GM18858 (cell line): ENCODE measurements around the gene URB1.
"Not testable (repeated sequence)": the region's sequence is repeated elsewhere in the genome, so short reads cannot be mapped to it uniquely, and the experiment has no call there.

Source experiments
- ATAC-seq: cut with Tn5 transposase; IDR thresholded peaks from one replicate; pipeline ENCODE4 v1.9.1; 2021; ENCODE audit not compliant: unreplicated experiment

URB1 gene

DNA sequence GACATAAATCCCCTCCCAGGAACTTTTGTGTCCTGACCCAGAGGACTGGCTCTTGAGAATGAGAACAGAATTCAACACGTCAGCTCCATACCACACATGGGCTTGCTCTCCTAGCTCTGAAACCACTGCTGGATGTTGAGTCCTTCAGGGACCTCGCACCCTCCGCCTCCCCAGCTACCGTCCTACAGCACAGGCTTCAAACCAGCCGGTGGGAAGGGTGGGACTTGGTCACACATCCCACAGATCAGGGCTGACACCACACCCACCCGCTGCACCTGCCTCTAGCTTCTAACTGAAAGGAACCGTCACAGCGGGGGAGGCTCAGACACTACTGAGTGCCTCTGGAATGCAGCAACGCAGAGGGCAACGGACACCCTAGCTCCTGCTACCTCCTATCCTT, 70.1 kb downstream of the URB1 start:
- no peak for ATAC-seq

DNA sequence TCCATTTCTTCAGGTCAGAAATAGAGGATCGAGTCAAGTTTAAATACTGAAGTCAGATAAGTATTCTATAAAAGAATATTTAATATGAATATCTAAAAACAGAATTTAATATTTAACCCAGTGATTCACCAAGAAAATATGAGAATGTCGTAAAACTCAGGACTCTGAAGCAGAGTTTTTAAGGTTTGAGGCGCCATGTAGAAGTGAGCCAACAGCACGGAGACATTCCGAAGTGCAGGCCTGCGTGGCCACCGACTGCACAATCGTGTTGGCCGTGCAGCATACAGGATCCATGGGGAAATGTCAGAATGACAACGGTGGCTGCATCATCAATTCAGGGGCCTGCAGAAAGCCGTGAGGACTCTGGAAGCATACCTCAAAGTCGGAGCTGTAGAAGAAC, 70.7 kb downstream of the URB1 start:
- no peak for ATAC-seq

DNA sequence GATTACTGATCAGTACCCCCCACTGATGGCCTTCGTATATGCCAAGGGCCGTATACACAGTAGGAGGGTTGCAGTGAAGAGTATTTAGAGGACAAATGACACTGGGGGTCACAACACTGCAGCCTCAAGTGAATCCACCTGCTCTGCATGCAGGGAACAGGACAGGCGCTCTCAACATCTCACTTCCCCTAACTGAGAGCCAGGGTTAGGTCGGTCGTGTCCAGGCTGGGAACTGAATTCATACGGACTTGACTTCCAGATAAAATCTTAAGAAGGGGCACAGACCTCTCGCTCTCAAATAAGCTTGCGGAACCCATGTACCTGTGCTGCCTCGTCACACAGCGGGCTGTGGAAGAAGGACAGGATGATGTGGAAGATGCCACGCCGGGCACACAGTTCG, 71.3 kb downstream of the URB1 start:
- no peak for ATAC-seq

DNA sequence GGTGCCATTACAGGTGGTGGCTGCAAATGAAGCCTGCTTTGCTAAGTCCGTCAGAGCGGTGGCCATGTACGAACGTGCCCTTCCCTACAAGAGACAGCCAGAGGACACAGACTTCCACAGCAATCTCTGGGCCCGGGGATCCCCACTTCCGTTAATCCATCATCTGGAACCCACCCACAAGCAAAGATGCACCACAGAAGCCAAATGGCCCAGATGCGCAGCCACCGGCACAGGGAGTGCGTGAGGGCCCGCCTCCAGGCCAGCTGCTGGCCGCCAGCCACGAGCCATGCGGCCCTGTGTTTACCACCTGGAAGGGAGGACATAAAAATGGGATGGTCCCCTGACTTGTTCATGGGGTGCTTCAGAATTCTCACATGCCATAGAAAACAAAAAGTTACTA, 72.1 kb downstream of the URB1 start:
- no peak for ATAC-seq

DNA sequence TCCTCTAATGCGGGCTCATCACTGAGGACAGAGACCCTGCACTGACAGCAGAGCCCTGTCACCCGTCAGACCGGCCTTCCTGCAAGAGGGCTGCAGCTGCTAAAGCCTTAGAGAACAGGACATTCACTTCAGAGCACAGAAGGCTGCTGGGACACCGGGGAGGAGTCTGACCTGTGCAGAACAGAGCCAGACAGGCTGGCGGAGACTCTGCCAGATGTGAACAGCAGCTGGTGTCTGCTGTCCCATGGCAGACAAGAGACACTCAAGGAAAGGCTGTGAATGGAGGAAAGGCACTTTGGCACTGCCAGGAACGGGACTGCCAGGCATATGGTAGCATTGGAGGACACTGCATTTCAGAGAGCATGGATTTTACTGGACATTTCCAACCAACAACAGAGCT, 72.8 kb downstream of the URB1 start:
- no peak for ATAC-seq

DNA sequence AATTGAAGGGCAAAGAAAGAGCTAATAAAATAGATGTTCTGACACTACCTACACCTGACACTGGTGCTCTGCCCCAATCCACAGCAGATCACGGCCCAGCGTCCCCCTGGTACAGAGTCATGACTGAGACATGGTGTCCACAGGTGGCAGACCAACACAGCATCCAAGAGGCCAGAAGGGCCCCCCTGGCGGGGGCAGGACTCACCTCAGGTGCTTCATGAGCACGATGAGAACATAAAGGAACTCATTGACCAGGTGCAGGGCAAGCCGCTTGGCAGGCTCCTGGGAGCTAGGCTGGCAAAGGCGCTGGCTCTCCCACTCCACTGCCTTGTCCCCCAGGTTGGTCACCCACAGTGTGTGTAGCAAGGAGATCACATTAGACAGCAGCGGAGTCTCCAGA, 73.8 kb downstream of the URB1 start:
- ATAC-seq = no peak

DNA sequence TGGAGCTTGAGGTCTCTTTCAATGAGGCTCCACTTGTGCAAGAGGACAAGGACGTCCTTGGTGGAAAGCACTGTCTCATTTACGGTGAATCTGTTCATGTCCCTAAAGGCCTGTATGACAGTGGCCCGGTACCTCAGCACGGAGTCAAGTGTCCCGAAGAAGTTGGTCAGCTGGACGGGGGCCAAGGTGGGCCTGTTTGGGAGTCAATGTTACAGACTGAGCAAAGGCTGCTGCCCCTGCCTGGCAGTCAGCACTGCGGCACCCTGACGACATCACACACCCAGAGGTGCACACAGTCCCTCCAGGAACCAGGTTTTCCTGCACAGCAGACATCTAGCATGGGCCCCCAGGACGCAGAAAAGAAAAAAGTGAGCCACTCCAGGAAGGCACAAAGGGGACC, 75.1 kb downstream of the URB1 start:
- ATAC-seq = no peak

DNA sequence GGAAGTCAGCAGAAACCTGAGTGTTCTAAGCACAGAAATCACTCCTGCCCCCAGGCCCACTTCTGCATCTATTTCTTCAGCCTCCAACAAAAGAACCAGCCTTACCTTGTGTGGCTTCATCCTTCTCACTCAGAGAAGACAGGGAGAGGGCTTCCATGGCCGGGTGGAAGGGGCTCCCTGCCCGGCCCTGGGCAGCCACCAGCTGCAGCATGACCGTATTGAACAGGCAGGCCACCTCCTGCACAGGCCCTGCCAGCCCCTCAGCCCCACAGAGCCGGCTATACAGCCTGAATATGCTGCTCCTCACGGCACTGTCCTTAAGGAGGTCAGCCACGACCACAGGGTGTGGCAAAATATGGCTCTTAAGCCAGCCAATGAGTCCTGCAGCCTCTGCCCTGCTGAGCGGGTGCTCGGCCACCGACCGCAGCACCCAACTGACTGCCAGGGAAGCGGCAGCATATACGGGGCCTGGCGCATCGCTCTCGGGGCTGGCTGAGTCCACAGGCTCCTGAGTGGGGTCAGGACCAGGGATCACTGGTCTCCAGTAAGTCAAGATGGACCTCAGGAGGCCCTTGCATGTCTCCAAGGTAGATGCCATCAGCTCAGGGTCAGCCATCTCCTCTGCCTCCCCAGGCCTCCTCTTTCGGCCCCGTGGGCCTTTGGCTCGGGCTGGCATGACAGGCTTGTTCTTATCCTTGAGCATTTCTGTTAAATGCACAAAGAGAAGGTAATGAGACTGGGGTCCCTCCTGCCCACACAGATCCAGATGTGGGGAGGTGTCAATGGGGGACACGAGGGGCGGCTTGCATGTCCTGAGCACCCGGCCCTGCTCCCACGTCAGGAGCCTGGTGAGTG, 76.2 kb downstream of the URB1 start:
- no peak for ATAC-seq

DNA sequence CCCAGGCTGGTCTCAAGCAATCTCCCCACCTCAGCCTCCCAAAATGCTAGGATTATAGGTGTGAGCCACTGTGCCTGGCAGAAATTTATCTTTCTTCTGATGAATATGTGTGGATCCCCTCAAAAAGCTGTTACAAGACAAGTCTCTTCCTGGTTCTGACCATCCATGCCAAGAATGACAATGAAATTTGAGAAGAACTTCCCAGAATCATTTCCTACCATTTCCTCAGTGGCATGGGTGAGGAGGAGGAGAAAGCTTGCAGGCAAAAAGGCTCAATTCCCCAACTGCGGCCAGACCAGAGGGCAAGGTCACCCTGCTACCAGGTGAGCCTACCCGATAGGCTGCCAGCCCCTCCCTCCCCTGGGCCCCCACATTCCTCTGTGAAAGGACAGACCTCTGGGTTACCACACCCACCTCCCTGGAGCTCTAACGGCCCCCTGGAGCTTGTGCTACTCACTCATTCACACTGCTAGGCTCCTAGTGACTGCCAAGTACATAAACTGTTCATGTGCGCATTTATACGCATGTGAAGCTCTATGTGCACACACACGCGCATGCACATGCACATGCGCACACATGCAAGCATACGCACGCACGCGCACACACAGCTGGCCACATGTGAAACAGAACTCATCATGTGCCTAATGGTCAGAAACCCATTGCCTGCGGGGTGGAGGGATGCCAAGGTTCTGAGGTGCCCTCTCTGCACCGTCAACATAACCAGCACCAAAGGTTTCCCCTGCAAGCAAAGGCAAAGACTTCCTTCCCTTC, 77.1 kb downstream of the URB1 start:
- no peak for ATAC-seq

DNA sequence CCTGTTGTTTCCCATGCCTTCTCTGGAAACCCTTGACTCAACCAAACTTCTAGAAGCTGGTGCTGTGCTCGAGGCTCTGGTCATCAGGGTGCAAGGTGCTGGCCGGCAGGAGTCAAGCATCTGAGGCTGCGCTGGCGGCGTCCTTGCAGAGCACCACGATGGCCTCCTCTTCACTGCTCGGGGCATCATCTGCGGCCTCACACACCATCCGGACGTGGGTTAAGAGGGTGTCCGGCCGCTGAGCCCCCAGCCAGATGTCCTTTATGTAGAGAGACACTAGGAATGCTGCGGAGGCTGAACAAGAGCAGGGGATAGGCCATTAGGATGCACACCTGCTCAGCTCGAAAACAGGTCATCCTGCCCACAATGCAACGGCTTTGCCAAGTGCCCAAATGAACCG, 78.0 kb downstream of the URB1 start:
- ATAC-seq = no peak

DNA sequence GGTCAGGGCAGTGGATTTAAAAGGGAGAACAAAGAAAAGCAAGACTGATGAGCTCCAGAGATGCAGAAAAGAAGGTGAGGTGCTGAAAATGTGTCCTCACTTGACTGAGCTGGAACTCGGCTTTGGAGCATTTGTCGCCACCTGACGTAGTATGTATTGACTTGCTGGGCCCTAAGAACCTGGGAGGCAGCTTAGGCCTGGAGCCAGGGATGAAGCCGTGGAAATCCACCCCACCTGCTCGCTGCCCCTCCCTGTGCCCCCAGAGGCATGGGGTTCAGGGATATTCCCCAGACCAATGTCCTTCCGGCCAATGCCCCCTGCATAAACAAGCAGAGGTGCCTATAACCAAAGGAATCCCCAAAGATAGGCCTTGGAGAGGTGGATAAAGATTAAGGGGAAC, 79.8 kb downstream of the URB1 start:
- ATAC-seq = no peak

DNA sequence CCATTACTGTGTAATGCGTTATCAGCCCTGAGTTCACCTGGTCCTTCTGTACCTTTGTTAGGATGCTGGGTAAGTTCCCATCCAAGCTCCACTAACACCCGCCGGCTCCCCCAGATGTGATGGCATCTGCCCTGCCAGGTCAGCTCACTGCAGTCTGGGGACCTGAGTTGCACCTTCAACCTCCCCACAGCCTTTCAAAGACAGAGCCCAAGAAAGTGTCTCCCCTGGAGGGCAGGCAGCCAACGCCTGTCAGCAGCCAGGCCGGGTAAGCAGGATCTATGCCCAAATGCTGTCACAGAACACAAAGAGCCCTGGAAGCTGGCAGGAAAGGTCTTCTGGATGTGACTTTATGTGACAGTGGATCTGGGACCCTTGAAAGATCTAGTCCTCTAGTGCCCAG, 80.5 kb downstream of the URB1 start:
- ATAC-seq = no peak

DNA sequence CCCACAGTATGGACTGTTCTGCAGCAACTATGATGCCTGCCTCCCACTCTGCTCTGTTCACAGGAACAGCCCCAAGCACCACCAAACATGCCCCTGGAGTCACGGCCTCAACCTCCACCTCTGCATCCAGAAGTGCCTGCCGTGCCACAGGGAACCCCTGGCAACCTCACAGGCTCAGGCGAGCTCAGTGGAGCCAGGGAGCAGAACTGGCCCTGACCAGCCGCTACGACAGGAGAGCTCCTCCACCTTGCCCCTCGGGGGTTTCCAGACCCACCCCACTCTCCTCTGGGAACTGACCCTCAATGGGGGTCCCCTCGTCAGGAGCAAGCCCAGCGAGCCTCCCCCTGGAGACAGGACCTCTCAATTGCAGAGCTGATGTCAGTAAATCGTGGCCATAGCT, 81.2 kb downstream of the URB1 start:
- ATAC-seq = no peak

DNA sequence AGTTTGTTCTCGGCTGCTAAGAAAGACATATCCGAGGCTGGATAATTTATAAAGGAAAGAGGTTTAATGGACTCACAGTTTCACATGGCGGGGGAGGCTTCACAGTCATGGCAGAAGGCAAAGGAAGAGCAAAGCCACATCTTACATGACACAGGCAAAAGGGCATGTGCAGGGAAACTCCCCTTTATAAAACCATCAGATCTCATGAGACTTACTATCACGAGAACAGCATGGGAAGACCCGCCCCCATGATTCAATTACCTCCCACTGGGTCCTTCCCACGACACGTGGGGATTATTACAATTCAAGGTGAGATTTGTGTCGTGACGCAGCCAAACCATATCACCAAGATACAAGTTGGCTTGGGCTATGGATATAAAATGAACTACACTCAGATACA, 81.8 kb downstream of the URB1 start:
- ATAC-seq = not testable (repeated sequence)

DNA sequence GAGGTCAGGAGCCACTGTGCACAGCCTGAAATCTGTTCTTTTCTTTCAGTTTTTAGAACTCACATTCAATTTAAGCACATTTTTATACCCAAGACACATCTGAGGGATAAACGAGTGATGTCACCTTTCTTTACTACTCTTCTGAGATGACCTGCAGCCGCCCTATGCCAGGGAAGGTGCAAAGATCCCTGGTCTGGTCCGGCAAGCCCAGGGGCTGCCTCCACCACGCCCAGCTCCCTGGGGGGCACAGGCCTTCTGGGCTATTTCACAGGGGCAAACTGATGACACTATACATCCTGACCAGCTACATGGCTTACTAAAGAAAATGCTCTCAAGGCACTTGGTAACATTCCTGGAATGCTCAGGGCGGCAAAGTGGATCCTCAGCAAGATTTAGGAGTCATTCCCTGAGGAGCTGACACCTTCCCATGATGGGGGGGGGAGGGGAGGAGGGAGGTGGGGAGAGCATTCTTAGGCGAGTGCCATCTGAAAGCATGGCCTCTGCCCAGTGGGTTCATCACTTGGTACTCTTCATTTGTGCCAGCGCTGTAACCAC, 82.8 kb downstream of the URB1 start:
- no peak for ATAC-seq

DNA sequence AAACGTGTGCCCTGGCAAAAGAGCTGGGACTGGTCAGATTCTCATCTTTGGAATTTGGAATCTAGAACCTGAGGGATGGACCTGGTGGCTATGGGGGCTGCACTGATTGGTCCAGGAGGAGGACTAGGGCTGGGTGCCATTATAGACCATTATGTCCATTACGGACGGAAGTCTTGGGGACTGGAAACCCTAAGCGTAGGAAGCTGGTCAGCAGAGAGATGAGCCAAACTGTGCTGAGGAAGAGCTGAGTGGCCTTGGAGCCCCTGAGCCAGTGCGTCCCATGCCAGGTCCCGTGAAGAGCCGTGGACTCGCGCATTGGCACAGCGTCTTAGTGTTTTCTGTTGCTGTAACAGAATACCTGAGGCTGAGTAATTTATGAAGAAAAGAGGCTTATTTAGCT, 84.1 kb downstream of the URB1 start:
- ATAC-seq = no peak

DNA sequence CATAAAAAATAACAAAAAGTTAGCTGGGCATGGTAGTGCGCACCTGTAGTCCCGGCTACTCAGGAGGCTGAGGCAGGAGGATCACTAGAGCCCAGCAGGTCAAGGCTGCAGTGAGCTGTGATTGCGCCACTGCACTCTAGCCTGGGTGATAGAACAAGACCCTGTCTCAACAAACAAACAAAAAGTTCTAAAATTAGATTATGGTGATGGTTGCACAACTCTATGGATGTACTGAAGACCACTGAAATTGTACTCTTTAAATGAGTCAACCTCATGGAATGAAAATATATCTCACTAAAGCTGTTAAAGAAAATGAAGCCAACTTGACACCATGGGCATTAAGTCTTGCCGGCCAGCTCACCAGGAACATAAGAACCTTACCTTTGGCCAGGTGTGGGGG, 85.1 kb downstream of the URB1 start:
- no peak for ATAC-seq

DNA sequence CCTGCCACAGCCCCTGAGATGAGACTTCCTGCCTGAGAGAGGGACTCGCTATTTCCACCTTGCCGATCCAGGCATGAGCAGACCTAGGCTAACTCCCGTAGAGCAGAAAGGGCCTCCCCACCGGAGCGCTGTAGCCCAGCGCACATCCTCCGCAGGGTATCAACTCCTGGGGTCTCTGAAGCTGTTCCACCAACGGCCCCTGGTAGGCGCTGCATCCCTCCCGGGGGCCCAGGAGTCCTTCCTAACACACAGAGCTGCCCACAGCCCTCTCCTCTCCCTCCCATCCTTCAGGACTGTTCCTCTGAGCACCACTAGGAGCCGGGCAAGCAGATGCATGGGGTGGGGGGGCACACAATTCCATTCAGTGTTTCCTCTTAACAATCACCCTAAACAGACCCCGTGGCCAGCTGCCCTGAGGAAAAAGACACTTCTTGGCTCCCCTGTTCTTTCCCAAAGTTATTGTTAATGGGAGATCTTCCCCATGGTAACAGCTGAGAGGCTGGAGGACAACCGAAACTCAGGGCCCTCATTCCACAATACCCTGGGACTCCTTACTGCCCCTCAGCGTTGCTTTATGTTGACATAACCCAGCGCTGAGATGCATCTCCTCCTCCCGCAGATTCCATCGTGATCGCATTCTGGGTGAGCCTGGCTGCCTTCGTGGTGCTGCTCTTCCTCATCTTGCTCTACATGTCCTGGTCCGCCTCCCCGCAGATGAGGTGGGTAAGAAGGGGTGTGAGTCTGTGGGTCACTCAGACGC, 86.6 kb downstream of the URB1 start:
- no peak for ATAC-seq

DNA sequence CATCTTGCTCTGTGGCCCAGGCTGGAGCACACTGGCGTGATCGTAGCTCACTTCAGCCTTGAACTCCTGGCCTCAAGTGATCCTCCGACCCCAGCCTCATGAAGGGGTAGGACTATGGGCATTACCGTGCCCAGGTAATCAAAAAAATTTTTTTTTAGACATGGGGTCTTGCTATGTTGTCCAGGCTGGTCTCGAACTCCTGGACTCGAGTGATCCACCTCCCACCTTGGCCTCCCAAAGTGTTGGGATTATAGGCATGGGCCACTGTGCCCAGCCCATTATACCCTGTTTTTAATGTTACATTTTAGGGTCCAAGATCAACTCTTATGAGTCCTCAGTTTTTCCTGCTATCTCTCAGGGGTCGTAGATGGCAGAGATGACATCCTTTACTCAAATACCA, 87.8 kb downstream of the URB1 start:
- ATAC-seq = no peak

DNA sequence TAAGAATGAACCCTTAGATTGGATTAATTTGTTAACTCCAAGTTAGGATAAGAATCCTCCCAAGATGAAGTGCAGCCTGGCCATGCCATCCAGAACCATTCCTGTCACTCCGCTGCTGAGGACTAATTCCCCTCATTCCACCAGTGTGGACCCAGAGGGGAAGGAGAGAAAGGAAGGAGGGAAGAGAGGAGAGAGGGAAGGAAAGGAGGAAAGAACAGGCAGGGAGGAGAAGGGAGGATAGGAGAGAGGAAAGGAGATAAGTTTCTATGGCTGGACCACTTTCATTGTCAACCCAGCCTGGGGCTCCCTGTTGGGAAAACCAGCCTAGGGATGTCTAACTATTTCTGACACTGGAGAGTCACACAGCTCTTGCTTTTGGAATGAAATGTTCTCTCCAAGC, 89.4 kb downstream of the URB1 start:
- no peak for ATAC-seq

DNA sequence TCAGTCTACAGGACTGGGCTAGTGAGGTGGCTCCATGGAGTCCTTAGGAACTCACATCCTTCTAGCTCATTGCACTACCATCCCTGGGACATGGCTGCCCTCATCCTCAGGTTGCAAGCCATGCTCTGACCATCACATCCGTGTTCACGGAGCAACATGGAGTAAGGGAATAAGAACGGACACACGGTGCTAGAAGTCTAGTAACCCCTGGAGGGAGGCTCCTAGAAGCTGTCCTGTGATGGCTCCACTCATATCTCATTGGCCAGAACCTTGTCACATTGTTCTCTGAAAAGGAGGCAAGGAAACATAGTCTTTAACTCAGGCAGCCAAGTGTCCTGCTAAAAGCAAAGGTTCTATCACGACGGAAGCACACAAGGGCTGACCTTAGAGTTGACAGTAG, 90.3 kb downstream of the URB1 start:
- no peak for ATAC-seq

DNA sequence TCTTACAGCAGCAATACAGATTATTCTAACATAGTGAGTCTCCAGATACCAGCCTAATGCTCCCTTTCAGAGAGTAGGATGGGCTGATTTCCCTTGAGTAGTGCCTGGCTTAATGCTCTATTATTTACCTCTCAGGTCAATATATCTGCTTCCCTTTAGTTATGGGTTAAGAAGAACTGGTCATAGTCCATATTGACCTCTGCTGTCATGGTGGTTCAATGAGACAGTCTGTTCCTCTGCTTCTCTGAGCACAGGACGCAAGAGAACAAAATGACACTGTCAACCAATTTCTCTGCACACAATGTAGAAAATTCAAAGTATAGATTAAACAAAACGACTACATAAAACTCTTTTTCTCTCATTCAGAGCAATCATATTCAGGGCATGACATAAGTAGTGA, 91.2 kb downstream of the URB1 start:
- no peak for ATAC-seq
